ENCODE measurements around the gene CORO7. TPM values are rescaled to one million over a fixed set of nuclear protein-coding genes. Genes with fewer than 3 reads are reported as not detected.

CORO7 gene
- total and polyA plus RNA-seq, 2 donors (not counting 1 experiment from before 2014, with no cell fraction given) = 117 to 230 TPM

GRCh38 chr16:4377573-4378154, 38.7 kb downstream of the CORO7 start:
- ATAC-seq (ENCODE audit: low read depth) (no peak), DNase-seq (no peak)
- peaks cover 0 to 20% of the 10 kb centered on the region in 2 experiments for H3K36me3 ChIP-seq (replicated peaks in 1 of 2; ENCODE audit: control extremely low read depth in 1 of 2, control insufficient read depth in 1 of 2, extremely low read depth in 1 of 2, insufficient read depth in 2 of 2, low read length in 1 of 2)
- Mint-ChIP-seq H3K27me3 (no peaks in the 10 kb centered on the region), H3K4me3 (no peak overlapping the region), H3K27ac (no peak overlapping the region), H3K9me3 (ENCODE audit: insufficient read depth) (no peaks in the 10 kb centered on the region), H3K4me1 (peaks cover 18% of the 10 kb centered on the region)
- H3K4me2 ChIP-seq (replicated peaks; ENCODE audit: low read depth, low read length, poor library complexity, severe bottlenecking) = no peak overlapping the region
- H3K4me1 ChIP-seq (ENCODE audit: control insufficient read depth in 2 of 2, insufficient read depth in 2 of 2, low read length in 2 of 2) = peaks cover 12 to 13% of the 10 kb centered on the region in 2 donors
- H3K9me3 ChIP-seq (ENCODE audit: control extremely low read depth in 1 of 3, control insufficient read depth in 2 of 3, insufficient read depth in 1 of 3, low read length in 2 of 3) = no peaks in the 10 kb centered on the region
- intact Hi-C loops (cut with micrococcal nuclease) = no loop called here
- H3K27ac ChIP-seq (ENCODE audit: low read length in 2 of 2) = no peak overlapping the region
- no peaks in the 10 kb centered on the region for H3K27me3 ChIP-seq (replicated peaks in 1 of 4; ENCODE audit: control extremely low read depth in 1 of 4, control insufficient read depth in 3 of 4, insufficient read depth in 4 of 4, low read length in 3 of 4)
- H3K9ac ChIP-seq (ENCODE audit: low read length) = no peak overlapping the region
- TF ChIP-seq, protein P1, sequence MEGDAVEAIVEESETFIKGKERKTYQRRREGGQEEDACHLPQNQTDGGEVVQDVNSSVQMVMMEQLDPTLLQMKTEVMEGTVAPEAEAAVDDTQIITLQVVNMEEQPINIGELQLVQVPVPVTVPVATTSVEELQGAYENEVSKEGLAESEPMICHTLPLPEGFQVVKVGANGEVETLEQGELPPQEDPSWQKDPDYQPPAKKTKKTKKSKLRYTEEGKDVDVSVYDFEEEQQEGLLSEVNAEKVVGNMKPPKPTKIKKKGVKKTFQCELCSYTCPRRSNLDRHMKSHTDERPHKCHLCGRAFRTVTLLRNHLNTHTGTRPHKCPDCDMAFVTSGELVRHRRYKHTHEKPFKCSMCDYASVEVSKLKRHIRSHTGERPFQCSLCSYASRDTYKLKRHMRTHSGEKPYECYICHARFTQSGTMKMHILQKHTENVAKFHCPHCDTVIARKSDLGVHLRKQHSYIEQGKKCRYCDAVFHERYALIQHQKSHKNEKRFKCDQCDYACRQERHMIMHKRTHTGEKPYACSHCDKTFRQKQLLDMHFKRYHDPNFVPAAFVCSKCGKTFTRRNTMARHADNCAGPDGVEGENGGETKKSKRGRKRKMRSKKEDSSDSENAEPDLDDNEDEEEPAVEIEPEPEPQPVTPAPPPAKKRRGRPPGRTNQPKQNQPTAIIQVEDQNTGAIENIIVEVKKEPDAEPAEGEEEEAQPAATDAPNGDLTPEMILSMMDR (IDR thresholded peaks at IDR 0.05) = no peak
- no peak for TF ChIP-seq EZH2 (IDR thresholded peaks at IDR 0.05; ENCODE audit: borderline replicate concordance, insufficient read depth, low read depth, low read length, poor library complexity, severe bottlenecking)
- H2AFZ ChIP-seq (ENCODE audit: insufficient read depth, low read depth, low read length, poor library complexity, severe bottlenecking) = no peak overlapping the region
- POLR2A ChIA-PET = no interaction called here
- CTCF ChIA-PET = interaction anchor here (0.8 to 1.4 kb wide), 3 partner anchors 16 to 26 kb away, joined by 3 to 6 read pairs (median 6); no protein-coding TSS in a partner anchor
- WGBS (ENCODE audit: insufficient coverage) = 89% methylated on average over 8 of the region's 12 CpGs
- peaks cover 18% of the 10 kb centered on the region for H3K79me2 ChIP-seq (ENCODE audit: control insufficient read depth, insufficient read depth, low read length)
- H3K4me3 ChIP-seq (ENCODE audit: control extremely low read depth in 1 of 5, extremely low read depth in 1 of 5, insufficient read depth in 1 of 5, low read depth in 2 of 5, low read length in 4 of 5) = no peak overlapping the region
- peaks cover 96% of the 10 kb centered on the region for H4K20me1 ChIP-seq (ENCODE audit: control insufficient read depth, insufficient read depth, low read length, poor library complexity, severe bottlenecking)

DNA sequence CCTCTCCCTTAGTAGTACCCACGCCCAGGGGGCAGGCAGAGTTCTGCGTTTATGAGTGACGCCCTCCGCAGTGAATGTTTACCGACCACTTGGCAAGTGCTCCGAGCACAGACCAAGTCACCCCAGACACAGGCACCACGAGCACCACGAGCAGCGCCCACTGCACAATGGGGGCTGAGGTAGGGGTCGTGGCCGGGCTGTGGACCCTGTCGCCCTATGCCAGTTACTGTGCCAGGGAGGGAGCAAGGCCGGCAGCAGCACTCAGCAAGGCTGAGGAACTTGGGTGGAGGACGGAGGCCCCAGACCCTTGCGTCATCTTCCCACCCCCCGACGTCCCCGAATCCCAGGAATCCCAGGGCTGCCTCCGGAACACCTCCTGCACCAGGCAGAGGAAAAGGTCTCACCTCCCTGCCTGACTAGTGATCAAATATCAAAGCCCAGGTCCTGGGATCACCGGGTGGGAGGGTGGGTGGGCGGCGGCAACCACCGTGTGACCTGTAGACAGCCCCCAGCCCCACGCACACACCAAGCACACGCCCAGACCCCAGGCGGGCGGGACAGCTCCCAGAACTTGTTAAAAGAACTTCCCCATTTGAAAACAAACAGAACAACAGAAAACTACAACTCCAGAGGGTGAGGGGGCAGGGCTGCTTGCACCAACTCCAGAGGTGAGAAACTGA, 39.4 kb downstream of the CORO7 start:
- no peak overlapping the region for H3K4me2 ChIP-seq (replicated peaks; ENCODE audit: low read depth, low read length, poor library complexity, severe bottlenecking)
- H2AFZ ChIP-seq (ENCODE audit: insufficient read depth, low read depth, low read length, poor library complexity, severe bottlenecking) = no peak overlapping the region
- H4K20me1 ChIP-seq (ENCODE audit: control insufficient read depth, insufficient read depth, low read length, poor library complexity, severe bottlenecking) = peaks cover 96% of the 10 kb centered on the region
- DNase-seq (no peak), ATAC-seq (ENCODE audit: low read depth) (no peak)
- H3K36me3 ChIP-seq (replicated peaks in 1 of 2; ENCODE audit: control extremely low read depth in 1 of 2, control insufficient read depth in 1 of 2, extremely low read depth in 1 of 2, insufficient read depth in 2 of 2, low read length in 1 of 2) = peaks cover 0 to 17% of the 10 kb centered on the region in 2 experiments
- peaks cover 24% of the 10 kb centered on the region for H3K4me1 Mint-ChIP-seq
- no peak overlapping the region for H3K9ac ChIP-seq (ENCODE audit: low read length)
- intact Hi-C loops (cut with micrococcal nuclease) = no loop called here
- H3K4me3 ChIP-seq (ENCODE audit: control extremely low read depth in 1 of 5, extremely low read depth in 1 of 5, insufficient read depth in 1 of 5, low read depth in 2 of 5, low read length in 4 of 5) = no peak overlapping the region
- H3K27ac ChIP-seq (ENCODE audit: low read length in 2 of 2) = no peak overlapping the region
- ChIA-PET CTCF (interaction anchor here (0.8 to 1.4 kb wide), 3 partner anchors 15 to 26 kb away, joined by 3 to 6 read pairs (median 6); no protein-coding TSS in a partner anchor), POLR2A (no interaction called here)
- H3K27me3 Mint-ChIP-seq = no peaks in the 10 kb centered on the region
- TF ChIP-seq, protein P1 (IDR thresholded peaks at IDR 0.05) = no peak
- TF ChIP-seq EZH2 (IDR thresholded peaks at IDR 0.05; ENCODE audit: borderline replicate concordance, insufficient read depth, low read depth, low read length, poor library complexity, severe bottlenecking) = no peak
- no peaks in the 10 kb centered on the region for H3K9me3 ChIP-seq (ENCODE audit: control extremely low read depth in 1 of 3, control insufficient read depth in 2 of 3, insufficient read depth in 1 of 3, low read length in 2 of 3)
- 99% methylated on average over 18 of the region's 27 CpGs for WGBS (ENCODE audit: insufficient coverage)
- H3K27me3 ChIP-seq (replicated peaks in 1 of 4; ENCODE audit: control extremely low read depth in 1 of 4, control insufficient read depth in 3 of 4, insufficient read depth in 4 of 4, low read length in 3 of 4) = no peaks in the 10 kb centered on the region
- no peak overlapping the region for H3K27ac Mint-ChIP-seq
- no peak overlapping the region for H3K4me3 Mint-ChIP-seq
- H3K4me1 ChIP-seq (ENCODE audit: control insufficient read depth in 2 of 2, insufficient read depth in 2 of 2, low read length in 2 of 2) = peaks cover 18 to 19% of the 10 kb centered on the region in 2 donors
- peaks cover 21% of the 10 kb centered on the region for H3K79me2 ChIP-seq (ENCODE audit: control insufficient read depth, insufficient read depth, low read length)
- H3K9me3 Mint-ChIP-seq (ENCODE audit: insufficient read depth) = no peaks in the 10 kb centered on the region
